ENCODE results near the gene MCM7.

The MCM7 gene

GRCh38 chr7:100085515-100085914, 15.7 kb downstream of the MCM7 start:
- Histone ChIP-seq H3K36me3 (ENCODE audit: insufficient read depth, low read length) (no peaks in the 10 kb centered on the region), H4K20me1 (ENCODE audit: insufficient read depth, low read length, poor library complexity, severe bottlenecking) (peaks cover 9% of the 10 kb centered on the region), H3K9ac (ENCODE audit: low read depth, low read length, poor library complexity, severe bottlenecking) (no peak overlapping the region), H3K9me2 (replicated peaks; ENCODE audit: low read depth, low read length) (no peaks in the 10 kb centered on the region), H3F3A (ENCODE audit: low read depth) (0 out of 2 replicates have a peak, but pooled peaks cover under 1% of the 10 kb centered on the region), H2AFZ (ENCODE audit: low read length) (no peak overlapping the region), H3K4me3 (ENCODE audit: low read length, poor library complexity, severe bottlenecking) (no peak overlapping the region), H3K4me1 (ENCODE audit: insufficient read depth, low read length, poor library complexity, severe bottlenecking) (peaks cover 15% of the 10 kb centered on the region), H3K9me3 (ENCODE audit: insufficient read depth, low read depth, low read length) (no peaks in the 10 kb centered on the region), H3K4me2 (ENCODE audit: low read depth, low read length, poor library complexity, severe bottlenecking) (no peak overlapping the region), H3K27me3 (ENCODE audit: insufficient read depth, low read length, poor library complexity, severe bottlenecking) (no peaks in the 10 kb centered on the region), H3K79me2 (ENCODE audit: insufficient read depth, low read length) (peaks cover 37% of the 10 kb centered on the region)
- no peak for TF ChIP-seq EZH2phosphoT487 (IDR thresholded peaks at IDR 0.05; ENCODE audit: borderline replicate concordance)
- TF ChIP-seq, protein P1, sequence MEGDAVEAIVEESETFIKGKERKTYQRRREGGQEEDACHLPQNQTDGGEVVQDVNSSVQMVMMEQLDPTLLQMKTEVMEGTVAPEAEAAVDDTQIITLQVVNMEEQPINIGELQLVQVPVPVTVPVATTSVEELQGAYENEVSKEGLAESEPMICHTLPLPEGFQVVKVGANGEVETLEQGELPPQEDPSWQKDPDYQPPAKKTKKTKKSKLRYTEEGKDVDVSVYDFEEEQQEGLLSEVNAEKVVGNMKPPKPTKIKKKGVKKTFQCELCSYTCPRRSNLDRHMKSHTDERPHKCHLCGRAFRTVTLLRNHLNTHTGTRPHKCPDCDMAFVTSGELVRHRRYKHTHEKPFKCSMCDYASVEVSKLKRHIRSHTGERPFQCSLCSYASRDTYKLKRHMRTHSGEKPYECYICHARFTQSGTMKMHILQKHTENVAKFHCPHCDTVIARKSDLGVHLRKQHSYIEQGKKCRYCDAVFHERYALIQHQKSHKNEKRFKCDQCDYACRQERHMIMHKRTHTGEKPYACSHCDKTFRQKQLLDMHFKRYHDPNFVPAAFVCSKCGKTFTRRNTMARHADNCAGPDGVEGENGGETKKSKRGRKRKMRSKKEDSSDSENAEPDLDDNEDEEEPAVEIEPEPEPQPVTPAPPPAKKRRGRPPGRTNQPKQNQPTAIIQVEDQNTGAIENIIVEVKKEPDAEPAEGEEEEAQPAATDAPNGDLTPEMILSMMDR (conservative IDR thresholded peaks at IDR 0.05; ENCODE audit: low read length), result no peak

DNA sequence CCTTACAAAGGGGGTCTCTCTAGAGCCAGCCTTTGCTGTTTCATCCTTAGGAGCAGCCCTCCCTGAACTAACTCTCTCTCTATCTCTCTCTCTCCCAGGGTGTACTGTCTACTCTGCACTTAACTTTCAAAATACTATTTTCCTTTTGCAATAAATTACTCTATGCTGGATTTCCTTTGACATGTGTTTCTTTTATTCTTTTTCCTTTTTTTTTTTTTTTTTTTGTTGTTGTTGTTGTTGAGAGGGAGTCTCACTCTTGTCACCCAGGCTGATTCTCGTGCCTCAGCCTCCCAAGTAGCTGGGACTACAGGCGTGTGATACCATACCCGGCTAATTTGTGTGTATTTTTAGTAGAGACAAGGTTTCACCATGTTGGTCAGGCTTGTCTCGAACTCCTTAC, 18.2 kb downstream of the MCM7 start:
- H3K9me3 ChIP-seq (ENCODE audit: insufficient read depth, low read depth, low read length), result no peaks in the 10 kb centered on the region
- 0 out of 2 replicates have a peak, but pooled peaks cover 8% of the 10 kb centered on the region for H3K36me3 ChIP-seq (ENCODE audit: insufficient read depth, low read length)
- H3K9ac ChIP-seq (ENCODE audit: low read depth, low read length, poor library complexity, severe bottlenecking), result no peak overlapping the region
- peaks cover 31% of the 10 kb centered on the region for H4K20me1 ChIP-seq (ENCODE audit: insufficient read depth, low read length, poor library complexity, severe bottlenecking)
- no peaks in the 10 kb centered on the region for H3K9me2 ChIP-seq (replicated peaks; ENCODE audit: low read depth, low read length)
- H3F3A ChIP-seq (ENCODE audit: low read depth), result no peaks in the 10 kb centered on the region
- no peak overlapping the region for H3K4me2 ChIP-seq (ENCODE audit: low read depth, low read length, poor library complexity, severe bottlenecking)
- H3K4me3 ChIP-seq (ENCODE audit: low read length, poor library complexity, severe bottlenecking), result no peak overlapping the region
- peaks cover 17% of the 10 kb centered on the region for H3K4me1 ChIP-seq (ENCODE audit: insufficient read depth, low read length, poor library complexity, severe bottlenecking)
- TF ChIP-seq, protein P1 (conservative IDR thresholded peaks at IDR 0.05; ENCODE audit: low read length), result no peak
- no peak for TF ChIP-seq EZH2phosphoT487 (IDR thresholded peaks at IDR 0.05; ENCODE audit: borderline replicate concordance)
- peaks cover 37% of the 10 kb centered on the region for H3K79me2 ChIP-seq (ENCODE audit: insufficient read depth, low read length)
- H2AFZ ChIP-seq (ENCODE audit: low read length), result no peak overlapping the region
- H3K27me3 ChIP-seq (ENCODE audit: insufficient read depth, low read length, poor library complexity, severe bottlenecking), result no peaks in the 10 kb centered on the region

DNA sequence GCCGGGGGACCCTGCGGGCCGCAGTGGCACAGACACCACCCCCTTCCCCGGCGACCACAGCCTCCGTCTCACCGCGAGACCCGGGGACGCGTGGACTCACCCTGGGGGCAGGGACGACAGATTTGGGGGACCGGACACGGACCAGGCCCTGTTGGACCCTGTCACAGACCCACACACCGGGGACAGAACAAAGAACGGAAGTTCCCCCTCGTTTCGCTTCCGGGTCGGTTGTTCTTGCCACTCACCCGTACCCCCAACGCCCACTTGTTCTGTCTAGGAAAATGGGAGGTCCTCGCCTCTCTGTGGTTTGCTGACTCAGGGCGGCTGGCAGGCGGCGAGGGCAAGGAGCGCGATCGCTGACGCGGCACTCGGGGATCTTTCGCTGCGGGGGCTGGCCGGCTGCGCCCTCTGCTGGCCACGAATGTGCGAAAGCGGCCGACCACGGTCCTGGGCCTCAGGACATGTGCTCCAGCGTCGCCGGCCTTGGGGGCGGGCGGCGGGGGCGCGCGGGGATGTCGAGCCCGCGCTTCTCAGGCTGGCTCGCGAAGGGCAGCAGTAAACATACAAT, 19.6 kb downstream of the MCM7 start, which contains the start of gene ZNF3:
TSS of gene ZNF3 (minus strand) at position 189 of the 568 bp plus-strand sequence. CDS start 4,366 bp downstream, outside the sequence.
- Histone ChIP-seq H3K27me3 (ENCODE audit: insufficient read depth, low read length, poor library complexity, severe bottlenecking) (no peaks in the 10 kb centered on the region), H3K36me3 (ENCODE audit: insufficient read depth, low read length) (peaks cover 15% of the 10 kb centered on the region; the same call in 1 of the 2 replicates), H3K9ac (ENCODE audit: low read depth, low read length, poor library complexity, severe bottlenecking) (peak within 1 kb of the TSS; percentile 97), H3K9me3 (ENCODE audit: insufficient read depth, low read depth, low read length) (no peaks in the 10 kb centered on the region), H3K4me1 (ENCODE audit: insufficient read depth, low read length, poor library complexity, severe bottlenecking) (peaks cover 16% of the 10 kb centered on the region), H3K9me2 (replicated peaks; ENCODE audit: low read depth, low read length) (no peaks in the 10 kb centered on the region), H2AFZ (ENCODE audit: low read length) (peak within 1 kb of the TSS; percentile 60), H3K4me2 (ENCODE audit: low read depth, low read length, poor library complexity, severe bottlenecking) (peak within 1 kb of the TSS; percentile 82), H3K4me3 (ENCODE audit: low read length, poor library complexity, severe bottlenecking) (peak within 1 kb of the TSS; percentile 95), H3F3A (ENCODE audit: low read depth) (no peaks in the 10 kb centered on the region), H3K79me2 (ENCODE audit: insufficient read depth, low read length) (peaks cover 46% of the 10 kb centered on the region), H4K20me1 (ENCODE audit: insufficient read depth, low read length, poor library complexity, severe bottlenecking) (peaks cover 42% of the 10 kb centered on the region)
- TF ChIP-seq, protein P1 (conservative IDR thresholded peaks at IDR 0.05; ENCODE audit: low read length), result peak; percentile 77
- no peak for TF ChIP-seq EZH2phosphoT487 (IDR thresholded peaks at IDR 0.05; ENCODE audit: borderline replicate concordance)
